Heart left ventricle (tissue), 16 donors: Measurements from ENCODE around the gene TBL1XR1. TPM values are rescaled to one million over a fixed set of nuclear protein-coding genes. Genes with fewer than 3 reads are reported as not detected.

ENCODE experiments used
- ATAC-seq, 4 donors: fragments of 200-7000 bp; cut with Tn5 transposase; one replicate each; pipeline ENCODE4 v1.9.1; 2020 to 2022; ENCODE audit warnings: moderate library complexity in 4 of 4, mild to moderate bottlenecking in 3 of 4, moderate number of reproducible peaks in 1 of 4
- DNase-seq, 5 donors: peaks; one replicate each; pipeline ENCODE4 v3.0.0-alpha.2; 2020
- H3K27ac ChIP-seq, 12 donors: fragments of 200-600 bp; sonication (generic) in 4 of 12; one replicate each; pipeline versions ENCODE4 v1.5.0 to v1.8.0; 2016 to 2022; ENCODE audit warnings: mild to moderate bottlenecking in 2 of 12
- H3K27me3 ChIP-seq, 9 donors: fragments of 200-600 bp; sonication (generic) in 2 of 9; one replicate each; pipeline versions ENCODE4 v1.5.1 to v1.8.0; 2016 to 2022; ENCODE audit warnings: mild to moderate bottlenecking in 3 of 9
- H3K36me3 ChIP-seq, 9 donors: fragments of 200-600 bp; sonication (generic) in 2 of 9; one replicate each; pipeline versions ENCODE4 v1.5.0 to v1.8.0; 2018 to 2022; ENCODE audit warnings: mild to moderate bottlenecking in 2 of 9
- H3K4me1 ChIP-seq, 12 donors: fragments of 200-600 bp; sonication (generic) in 4 of 12; one replicate each; pipeline versions ENCODE4 v1.5.0 to v1.8.0; 2016 to 2022; ENCODE audit warnings: mild to moderate bottlenecking in 3 of 12
- H3K4me3 ChIP-seq, 12 donors: fragments of 200-600 bp; sonication (generic) in 4 of 12; one replicate each; pipeline versions ENCODE4 v1.5.0 to v1.8.0; 2017 to 2022; ENCODE audit warnings: mild to moderate bottlenecking in 9 of 12, moderate library complexity in 4 of 12
- H3K9me3 ChIP-seq, 12 donors: fragments of 200-600 bp; sonication (generic) in 4 of 12; one replicate each; pipeline versions ENCODE4 v1.5.0 to v1.8.0; 2016 to 2022; ENCODE audit warnings: mild to moderate bottlenecking in 1 of 12
- CTCF ChIP-seq, 12 donors: fragments of 200-600 bp; sonication (generic) in 4 of 12; IDR thresholded peaks; one replicate each; pipeline versions ENCODE4 v1.5.0 to v1.8.0; 2018 to 2022; ENCODE audit warnings: antibody characterized with exemption in 12 of 12, mild to moderate bottlenecking in 5 of 12
- POLR2A ChIP-seq, 2 donors: fragments of 450-650 bp; IDR thresholded peaks; one replicate each; pipeline ENCODE4 v1.6.1; 2017; ENCODE audit warnings: antibody characterized with exemption in 2 of 2, mild to moderate bottlenecking in 2 of 2, moderate library complexity in 2 of 2
- WGBS, 4 donors: extraction: QIAGEN DNeasy Blood & Tissue Kit in 2 of 4; methylation state at CpG; one replicate each; pipeline versions ENCODE4 v1.1.5 to v1.1.7; 2013 to 2018; 5-methylcytosine and 5-hydroxymethylcytosine counted together
- intact Hi-C, 10 donors: fragments of 100-400 bp; cut with DNase I; formaldehyde crosslinking; loops; one replicate each; pipeline versions ENCODE4 v1.11.1 to v1.14.2; 2022
- polyA plus RNA-seq, 2 donors: library from polyadenylated mRNA; stranded (reverse); fragments of 200-250 nt; gene quantifications; one replicate each; pipeline ENCODE4 v1.2.3, GENCODE V29; 2013
- total RNA-seq, 9 donors: library from RNA; depleted of rRNA in 2 of 9; stranded (reverse); fragments of >200 nt in 2 of 9; fragmentation: NEBNext Ultra II Directional in 3 of 9; extraction: Animal tissue kit (Norgen Biotek cat#: 25700) in 3 of 9; gene quantifications; one replicate each; pipeline versions ENCODE4 v1.1.0 to v1.2.4, GENCODE V29; 2016 to 2023
- donor health status: ischemic (EF 13 %, LVEDD 7.1; RV severe dilation, severe dysfunction).
- donor health status: healthy with polysubstance abuse.
- donor health status: DM: no; HTN: yes; CAD: no.
- donor health status: DM: no; HTN: no; CAD: no.
- donor health status: ischemic (EF 25% LVEDD 6.9; RV normal size, moderate dysfunction).
- donor health status: ischemic (EF 25% LVEDD 5.7; RV mildly dilated, moderate dysfunction).
- donor health status: healthy.
- donor health status: DM: yes; HTN: yes; CAD: no.
- donor health status: ischemic (EF 35%, LVEDD 5.7; RV mildly dilated, moderate dysfunction).
- donor health status: nonischemic (EF 11% LVEDD 7.7; RV severe dilation, severe dysfunction).
- donor health status: DM: yes; HTN: yes; CAD: no.
- donor health status: PGD.
- donor health status: ischemic (EF 29% LVEDD 5.4; RV normal size, mild dysfunction).
- donor health status: nonischemic (EF 23%, LVEDD 6.1; RV moderate dilation, normal function).

The TBL1XR1 gene
- total and polyA plus RNA-seq, 11 donors: 24.0 to 176 (median 119) TPM

- TF ChIP-seq POLR2A (IDR thresholded peaks at IDR 0.05) (no peak), CTCF (IDR thresholded peaks at IDR 0.05) (no peak)
- WGBS, 4 donors: 87 to 97% (median 91%) methylated on average over 2 of the region's 2 CpGs
- Histone ChIP-seq H3K9me3 (no peaks in the 10 kb centered on the region), H3K4me3 (no peak overlapping the region), H3K27ac (no peak overlapping the region), H3K4me1 (peaks cover 0 to 91% (median 71%) of the 10 kb centered on the region in 12 donors), H3K27me3 (no peaks in the 10 kb centered on the region), H3K36me3 (no peaks in the 10 kb centered on the region)
- intact Hi-C loops: loop anchor here in 1 of 10 donors (5.0 kb wide), 1 partner anchor 41 kb away; no protein-coding TSS in a partner anchor
- ATAC-seq (no peak), DNase-seq (no peak)
Observed at GRCh38 chr3:177145954-177146353, 51.3 kb downstream of the TBL1XR1 start.

- H3K27me3 ChIP-seq: no peaks in the 10 kb centered on the region
- H3K27ac ChIP-seq: peak overlapping the region in 1 of 12 donors; percentile 44
- peak overlapping the region in 1 of 12 donors; percentile 13 for H3K4me3 ChIP-seq
- peaks cover 0 to 3% (median 0%) of the 10 kb centered on the region in 12 donors for H3K9me3 ChIP-seq
- TF ChIP-seq CTCF (IDR thresholded peaks at IDR 0.05): no peak
- no peak for TF ChIP-seq POLR2A (IDR thresholded peaks at IDR 0.05)
- peaks cover 0 to 87% (median 67%) of the 10 kb centered on the region in 12 donors for H3K4me1 ChIP-seq
- no peak for ATAC-seq
- WGBS, 4 donors: 84 to 96% (median 89%) methylated on average over 1 of the region's 1 CpG
- DNase-seq: no peak
- no peaks in the 10 kb centered on the region for H3K36me3 ChIP-seq
- intact Hi-C loops: loop anchor here in 1 of 10 donors (5.0 kb wide), 1 partner anchor 42 kb away; no protein-coding TSS in a partner anchor
Observed at GRCh38 chr3:177145381-177145780, 51.9 kb downstream of the TBL1XR1 start.

- Histone ChIP-seq H3K27ac (peak overlapping the region in 1 of 12 donors; percentile 44), H3K4me3 (peak overlapping the region in 1 of 12 donors; percentile 13), H3K4me1 (peaks cover 0 to 82% (median 62%) of the 10 kb centered on the region in 12 donors), H3K36me3 (no peaks in the 10 kb centered on the region), H3K9me3 (peaks cover 0 to 8% (median 0%) of the 10 kb centered on the region in 12 donors), H3K27me3 (no peaks in the 10 kb centered on the region)
- no peak for DNase-seq
- ATAC-seq: no peak
- WGBS, 4 donors: 28 to 49% (median 42%) methylated on average over 3 of the region's 3 CpGs
- intact Hi-C loops: loop anchor here in 1 of 10 donors (5.0 kb wide), 1 partner anchor 42 kb away; no protein-coding TSS in a partner anchor
- no peak for TF ChIP-seq CTCF (IDR thresholded peaks at IDR 0.05)
- no peak for TF ChIP-seq POLR2A (IDR thresholded peaks at IDR 0.05)
Observed at GRCh38 chr3:177144922-177145321, 52.4 kb downstream of the TBL1XR1 start.

GRCh38 chr3:177141899-177142646, 55.2 kb downstream of the TBL1XR1 start:
- Histone ChIP-seq H3K36me3 (no peaks in the 10 kb centered on the region), H3K4me1 (peaks cover 0 to 74% (median 39%) of the 10 kb centered on the region in 12 donors), H3K4me3 (no peak overlapping the region), H3K27ac (no peak overlapping the region), H3K27me3 (no peaks in the 10 kb centered on the region), H3K9me3 (peaks cover 0 to 10% (median 0%) of the 10 kb centered on the region in 12 donors)
- no peak for TF ChIP-seq CTCF (IDR thresholded peaks at IDR 0.05)
- no peak for TF ChIP-seq POLR2A (IDR thresholded peaks at IDR 0.05)
- intact Hi-C loops: no loop called here
- no peak for DNase-seq
- no peak for ATAC-seq
- WGBS, 4 donors: 78 to 86% (median 81%) methylated on average over 6 of the region's 6 CpGs
